Nephron (organoid): ENCODE results near the gene S100G.

Experiments used
- H3K27ac Mint-ChIP-seq, 3 experiments: 2 replicates each; pipeline ENCODE4 v1.8.0; 2020; ENCODE audit warnings: mixed read lengths in 3 of 3, mild to moderate bottlenecking in 2 of 3, moderate library complexity in 1 of 3
- H3K27me3 Mint-ChIP-seq: 2 replicates; pipeline ENCODE4 v1.8.0; 2021; ENCODE audit warnings: low read depth, mild to moderate bottlenecking, moderate library complexity, mixed read lengths
- H3K36me3 Mint-ChIP-seq: 2 replicates; pipeline ENCODE4 v1.8.0; 2020; ENCODE audit warnings: low read depth, mixed read lengths
- H3K4me1 Mint-ChIP-seq: 2 replicates; pipeline ENCODE4 v1.8.0; 2020; ENCODE audit warnings: mixed read lengths
- H3K4me3 Mint-ChIP-seq, 3 experiments: 2 replicates each; pipeline ENCODE4 v1.8.0; 2020; ENCODE audit warnings: mild to moderate bottlenecking in 3 of 3, mixed read lengths in 3 of 3, moderate library complexity in 2 of 3
- H3K9me3 Mint-ChIP-seq: 2 replicates; pipeline ENCODE4 v1.8.0; 2020; ENCODE audit warnings: mixed read lengths
- CTCF ChIP-seq, 3 experiments: fragments of 200-600 bp; sonication (generic); IDR thresholded peaks; one replicate each; pipeline ENCODE4 v1.5.0; 2021; ENCODE audit warnings: antibody characterized with exemption in 3 of 3; ENCODE audit not compliant: unreplicated experiment in 3 of 3

Gene S100G

GRCh38 chrX:16653424-16653823, 3.5 kb downstream of the S100G start:
- H3K9me3 Mint-ChIP-seq = no peaks in the 10 kb centered on the region
- peaks cover 60% of the 10 kb centered on the region for H3K36me3 Mint-ChIP-seq
- peaks cover 14% of the 10 kb centered on the region for H3K4me1 Mint-ChIP-seq
- no peak overlapping the region for H3K4me3 Mint-ChIP-seq
- no peak for TF ChIP-seq CTCF (IDR thresholded peaks at IDR 0.05; ENCODE audit: unreplicated experiment in 3 of 3)
- H3K27ac Mint-ChIP-seq = peak overlapping the region in 1 of 3 experiments; percentile 27
- H3K27me3 Mint-ChIP-seq = no peaks in the 10 kb centered on the region

GRCh38 chrX:16654093-16654492, 4.1 kb downstream of the S100G start:
- Mint-ChIP-seq H3K27me3 (no peaks in the 10 kb centered on the region), H3K4me3 (no peak overlapping the region), H3K4me1 (peaks cover 14% of the 10 kb centered on the region), H3K27ac (peak overlapping the region; percentile 27 to 45 (median 31)), H3K9me3 (no peaks in the 10 kb centered on the region), H3K36me3 (peaks cover 58% of the 10 kb centered on the region)
- TF ChIP-seq CTCF (IDR thresholded peaks at IDR 0.05; ENCODE audit: unreplicated experiment in 3 of 3) = no peak

- Mint-ChIP-seq H3K27me3 (no peaks in the 10 kb centered on the region), H3K27ac (no peak overlapping the region), H3K9me3 (no peaks in the 10 kb centered on the region), H3K4me3 (no peak overlapping the region), H3K4me1 (peaks cover 14% of the 10 kb centered on the region), H3K36me3 (peaks cover 51% of the 10 kb centered on the region)
- no peak for TF ChIP-seq CTCF (IDR thresholded peaks at IDR 0.05; ENCODE audit: unreplicated experiment in 3 of 3)
Observed at GRCh38 chrX:16658284-16658683, 8.3 kb downstream of the S100G start.

GRCh38 chrX:16659321-16659720, 9.4 kb downstream of the S100G start:
- TF ChIP-seq CTCF (IDR thresholded peaks at IDR 0.05; ENCODE audit: unreplicated experiment in 3 of 3) = no peak
- Mint-ChIP-seq H3K27me3 (no peaks in the 10 kb centered on the region), H3K9me3 (no peaks in the 10 kb centered on the region), H3K27ac (no peak overlapping the region), H3K4me3 (no peak overlapping the region), H3K36me3 (peaks cover 55% of the 10 kb centered on the region), H3K4me1 (peaks cover 7% of the 10 kb centered on the region)

- Mint-ChIP-seq H3K27ac (no peak overlapping the region), H3K27me3 (no peaks in the 10 kb centered on the region), H3K4me3 (no peak overlapping the region), H3K36me3 (peaks cover 67% of the 10 kb centered on the region), H3K9me3 (no peaks in the 10 kb centered on the region), H3K4me1 (no peaks in the 10 kb centered on the region)
- TF ChIP-seq CTCF (IDR thresholded peaks at IDR 0.05; ENCODE audit: unreplicated experiment in 3 of 3) = no peak
Observed at GRCh38 chrX:16661495-16661894, 11.5 kb downstream of the S100G start.

GRCh38 chrX:16662402-16662801, 12.4 kb downstream of the S100G start:
- H3K27ac Mint-ChIP-seq = peak overlapping the region in 1 of 3 experiments; percentile 15
- H3K4me3 Mint-ChIP-seq = no peak overlapping the region
- H3K9me3 Mint-ChIP-seq = no peaks in the 10 kb centered on the region
- no peaks in the 10 kb centered on the region for H3K27me3 Mint-ChIP-seq
- no peak for TF ChIP-seq CTCF (IDR thresholded peaks at IDR 0.05; ENCODE audit: unreplicated experiment in 3 of 3)
- H3K36me3 Mint-ChIP-seq = peaks cover 69% of the 10 kb centered on the region
- no peaks in the 10 kb centered on the region for H3K4me1 Mint-ChIP-seq
